NCI-H2107 (cell line): ENCODE measurements around the gene QRICH2.
A peak's percentile ranks its signal among the peaks of the same experiment; 100 is the strongest.
"Not testable (repeated sequence)": the region's sequence is repeated elsewhere in the genome, so short reads cannot be mapped to it uniquely, and the experiment has no call there.

Source experiments
- DNase-seq: peaks from one replicate; lab custom pipeline; 2025; lab: John Stamatoyannopoulos, UW

Gene QRICH2

DNA sequence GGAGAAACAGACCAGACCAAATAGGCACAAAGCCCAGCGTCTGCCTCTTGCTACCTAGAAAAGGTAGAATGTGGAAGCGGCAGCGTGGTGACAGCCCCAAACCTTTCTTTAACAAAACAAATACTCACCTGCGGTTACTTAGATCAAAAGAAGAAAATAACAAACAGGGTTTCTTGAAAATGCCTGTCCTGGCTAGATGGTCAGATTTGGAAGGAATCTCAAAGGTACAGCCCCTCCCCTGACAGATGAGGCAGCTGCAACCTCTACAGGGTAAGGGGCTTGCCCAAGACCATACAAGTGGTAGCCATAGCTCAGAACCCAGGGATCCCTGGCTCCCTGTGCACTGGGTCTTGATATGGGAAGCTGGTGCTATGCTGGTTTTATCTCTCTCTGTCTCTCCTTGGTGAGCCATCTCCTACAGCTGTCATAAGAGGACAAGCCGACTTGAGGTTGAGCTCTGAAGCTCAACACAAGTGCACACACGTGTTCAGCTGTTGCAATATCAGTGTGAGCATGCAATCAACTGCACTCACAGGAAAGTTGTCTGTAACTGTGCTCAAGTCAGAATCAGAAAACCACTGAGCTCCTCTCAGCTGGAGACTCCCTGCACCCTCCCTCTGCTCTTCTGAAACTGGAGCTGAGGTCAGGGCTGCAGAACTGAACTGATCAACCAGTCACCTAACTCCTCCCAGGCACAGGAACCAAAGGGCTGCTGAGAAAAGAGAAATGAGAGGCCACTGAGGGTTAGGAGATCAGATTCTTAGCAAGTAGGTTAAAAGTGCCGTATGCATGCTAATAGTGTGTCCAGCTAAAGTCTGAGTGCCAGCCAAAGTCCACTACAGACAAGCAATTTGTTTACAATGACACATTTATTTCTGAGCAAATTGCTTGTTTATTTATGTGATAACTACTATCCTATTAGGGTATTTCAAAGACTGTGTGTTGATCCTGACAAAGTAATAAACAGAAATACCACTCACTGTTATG, 61.7 kb downstream of the QRICH2 start:
- peak; percentile 31 for DNase-seq

DNA sequence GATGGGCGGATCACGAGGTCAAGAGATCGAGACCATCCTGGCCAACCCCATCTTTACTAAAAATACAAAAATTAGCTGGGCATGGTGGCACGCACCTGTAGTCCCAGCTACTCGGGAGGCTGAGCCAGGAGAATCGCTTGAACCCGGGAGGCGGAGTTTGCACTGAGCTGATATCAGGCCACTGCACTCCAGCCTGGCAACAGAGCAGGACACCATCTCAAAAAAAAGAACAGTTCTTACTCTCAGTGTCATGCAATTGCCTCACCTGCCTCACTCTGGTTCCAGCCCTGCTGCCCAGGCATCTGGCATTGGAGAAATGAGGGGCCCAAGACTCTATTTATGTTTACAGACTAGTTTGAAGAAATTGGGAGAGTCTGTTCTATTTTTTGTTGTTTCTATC, 63.4 kb downstream of the QRICH2 start:
- not testable (repeated sequence) for DNase-seq

DNA sequence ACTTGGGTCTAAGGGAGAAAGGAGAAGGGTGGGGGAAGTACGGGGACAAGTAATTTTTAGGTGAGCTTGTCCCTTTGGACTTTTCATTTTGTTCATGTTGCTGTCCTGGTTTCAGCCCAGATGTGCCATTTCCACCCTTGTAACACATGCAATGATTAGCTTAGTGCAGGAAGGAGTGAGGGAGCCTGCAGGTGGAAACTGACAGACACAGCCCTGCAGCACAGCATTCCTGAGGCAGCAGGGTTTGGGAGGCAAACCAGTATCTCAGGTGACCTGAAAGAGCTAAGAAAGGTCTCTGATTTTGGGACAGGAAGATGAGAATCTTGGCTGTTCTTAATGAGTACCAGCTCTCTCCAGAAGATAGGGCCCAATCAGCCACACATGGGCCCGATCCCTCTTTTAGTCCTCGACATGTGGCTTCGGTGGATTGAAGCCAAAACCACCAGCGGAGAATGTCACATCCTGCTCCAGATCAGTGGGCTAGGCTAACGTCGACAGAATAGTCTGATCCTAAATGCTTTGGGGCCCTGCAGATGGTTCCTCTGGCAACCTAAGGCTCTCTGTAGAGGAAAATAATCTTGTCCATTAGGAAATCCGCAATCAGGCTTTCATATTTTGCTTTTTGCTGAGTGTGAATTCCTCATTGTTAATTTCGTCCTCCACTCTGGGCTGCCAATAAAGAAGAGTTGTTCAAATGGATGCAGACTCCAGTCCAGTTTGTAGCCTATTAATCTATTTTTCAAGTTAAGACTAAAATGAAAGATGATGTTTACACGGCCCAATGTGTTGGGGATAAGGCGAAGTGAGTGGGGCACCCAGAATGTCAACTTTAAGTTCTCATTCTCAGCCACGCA, 64.0 kb downstream of the QRICH2 start:
- no peak for DNase-seq

DNA sequence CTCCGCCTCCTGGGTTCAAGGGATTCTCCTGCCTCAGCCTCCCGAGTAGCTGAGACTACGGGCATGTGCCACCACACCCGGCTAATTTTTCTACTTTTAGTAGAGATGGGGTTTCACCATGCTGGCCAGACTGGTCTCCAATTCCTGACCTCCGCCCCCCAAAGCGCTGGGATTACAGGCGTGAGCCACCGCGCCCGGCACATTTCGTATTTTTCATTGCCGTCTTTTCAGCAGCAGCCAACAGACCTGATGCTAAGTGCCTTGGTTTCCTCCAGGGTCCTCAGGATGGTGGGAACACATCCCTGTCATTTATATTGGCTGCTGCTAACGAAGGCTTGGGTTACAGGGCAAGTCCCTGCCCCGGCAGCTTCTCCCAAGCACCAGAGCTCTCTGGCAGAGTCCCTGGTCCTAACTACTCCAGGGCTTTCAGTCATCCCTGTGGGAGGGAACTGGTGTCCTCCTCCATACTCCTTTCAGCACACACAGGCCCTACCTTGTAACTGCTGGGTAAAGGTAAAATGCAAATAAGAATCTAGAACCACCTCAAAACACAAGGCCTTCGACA, 66.3 kb downstream of the QRICH2 start:
- no peak for DNase-seq

DNA sequence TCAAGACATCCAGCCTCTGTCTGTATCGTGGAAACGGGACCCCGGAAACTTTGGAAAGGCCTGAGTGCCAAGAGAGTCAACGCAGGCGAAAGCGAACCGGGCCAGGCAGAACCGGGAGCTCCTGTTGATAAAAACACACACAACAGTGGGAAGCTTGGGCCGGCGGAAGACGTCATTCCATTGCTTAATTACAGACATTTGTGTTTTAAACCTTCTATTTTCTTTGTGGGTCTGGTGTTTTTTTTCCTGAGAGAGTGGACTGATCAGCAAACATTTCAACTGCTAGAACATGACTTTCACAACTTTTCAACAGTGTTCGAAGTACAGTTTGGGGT, 66.9 kb downstream of the QRICH2 start:
- no peak for DNase-seq

GRCh38 chr17:76240461-76241203, 67.4 kb downstream of the QRICH2 start, which contains the start of gene RNF157:
Gene RNF157, minus strand, starts transcription at chr17:76240493. Its CDS starts 253 bp downstream, at chr17:76240240.
- peak; percentile 6 for DNase-seq

GRCh38 chr17:76239538-76240274, 68.4 kb downstream of the QRICH2 start:
- DNase-seq, result no peak

DNA sequence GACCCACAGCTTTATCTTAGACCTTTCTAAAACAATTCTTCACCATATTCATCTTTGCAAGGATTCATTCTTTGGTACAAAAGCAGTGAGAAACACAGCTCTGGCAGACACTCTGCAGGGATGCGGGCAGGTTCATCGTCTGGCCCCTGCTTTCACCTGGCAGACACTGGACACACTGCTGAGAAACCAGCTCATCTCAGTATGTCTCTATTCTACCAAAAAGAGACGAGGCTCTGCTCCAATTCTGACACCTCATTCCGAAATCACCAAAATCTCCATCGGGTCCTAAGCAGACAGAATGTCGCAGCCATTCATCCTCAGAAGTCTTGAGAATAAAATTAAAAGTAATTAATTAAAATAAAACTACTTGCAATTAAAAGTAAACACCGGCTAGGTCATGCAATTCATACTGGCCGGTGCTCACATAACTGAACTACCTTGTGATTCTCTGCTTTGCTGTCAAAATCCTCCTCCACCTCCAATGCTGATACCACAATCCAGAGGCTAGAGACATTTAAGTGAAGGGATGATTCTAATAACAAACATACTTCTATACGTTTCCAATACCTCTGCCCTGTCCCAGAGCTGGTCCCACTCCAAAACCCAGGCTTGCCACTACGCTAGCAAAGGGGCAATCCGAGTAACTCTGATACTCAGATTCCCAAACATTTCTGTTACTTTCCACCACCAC, 69.1 kb downstream of the QRICH2 start:
- no peak for DNase-seq

- DNase-seq, result no peak
Observed at GRCh38 chr17:76237859-76238313, 70.2 kb downstream of the QRICH2 start.

DNA sequence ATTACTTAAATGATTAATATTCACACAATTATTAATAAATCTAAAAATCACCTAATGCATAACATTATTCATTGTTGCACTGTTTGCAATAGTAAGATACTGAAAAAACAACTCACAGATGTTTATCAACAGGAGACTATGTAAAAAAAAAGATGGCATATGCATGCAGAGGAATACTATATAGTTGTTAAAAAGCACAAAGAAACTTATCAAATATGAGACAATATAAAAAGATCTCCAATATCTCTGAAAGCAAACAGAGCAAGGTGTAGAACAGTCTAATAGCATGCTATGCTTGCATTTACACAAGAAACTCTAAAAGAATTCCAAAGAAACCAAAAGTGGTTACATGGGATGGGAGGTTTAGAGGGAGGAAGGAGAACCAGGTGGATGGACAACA, 71.5 kb downstream of the QRICH2 start:
- no peak for DNase-seq

GRCh38 chr17:76235883-76236282, 72.2 kb downstream of the QRICH2 start:
- DNase-seq, result no peak

DNA sequence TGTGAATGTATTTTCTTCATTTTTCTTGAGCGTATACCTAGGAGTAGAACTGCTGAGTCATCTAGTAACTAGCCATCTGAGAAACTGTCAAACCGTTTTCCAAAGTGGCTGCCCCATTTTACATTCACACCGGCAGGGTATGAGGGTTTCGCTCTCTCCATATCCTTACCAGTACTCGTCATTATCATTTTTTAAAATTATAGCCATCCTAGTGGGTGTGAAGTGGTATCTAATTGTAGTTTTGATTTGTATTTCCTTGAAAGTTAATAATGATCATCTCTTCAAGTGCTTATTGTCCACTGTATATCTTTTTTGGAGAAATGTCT, 73.8 kb downstream of the QRICH2 start:
- no peak for DNase-seq

GRCh38 chr17:76233588-76234353, 74.3 kb downstream of the QRICH2 start:
- no peak for DNase-seq

DNA sequence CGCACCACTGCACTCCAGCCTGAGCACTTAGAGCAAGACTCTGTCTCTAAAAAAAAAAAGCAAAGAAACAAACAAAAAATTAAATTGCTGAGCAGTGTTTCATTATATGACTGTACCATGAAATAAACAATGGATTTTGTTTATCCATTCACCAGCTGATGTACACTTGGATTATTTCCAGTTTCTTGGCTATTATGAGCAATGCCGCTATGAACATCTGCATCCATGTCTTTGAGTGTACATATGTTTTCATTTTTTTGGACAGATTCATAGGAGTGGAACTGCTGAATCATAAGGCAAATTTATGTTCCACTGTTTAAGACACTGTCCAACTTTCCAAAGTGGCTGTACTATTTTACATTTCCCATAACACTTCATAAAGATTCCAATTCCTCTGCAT, 75.7 kb downstream of the QRICH2 start:
- no peak for DNase-seq

DNA sequence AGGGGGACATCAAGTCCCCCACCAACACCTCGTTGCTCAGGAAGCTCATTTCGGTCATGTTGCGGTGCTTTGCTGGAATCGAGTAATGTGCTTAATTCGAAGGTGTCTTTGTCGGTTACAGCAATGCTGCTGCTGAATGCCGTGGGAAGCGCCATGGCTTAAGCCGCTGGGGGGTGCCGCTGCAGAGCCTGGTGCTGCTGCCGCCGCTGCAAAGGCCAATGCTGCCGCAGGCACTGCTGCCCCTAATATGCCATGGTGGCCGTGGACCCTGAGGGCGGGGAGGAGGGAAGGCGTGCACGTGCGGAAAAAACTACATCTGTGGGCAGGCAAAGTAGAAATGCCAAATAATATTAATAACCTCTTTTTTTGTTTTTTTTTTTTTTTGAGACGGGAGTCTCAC, 81.3 kb downstream of the QRICH2 start:
- DNase-seq, result not testable (repeated sequence)

DNA sequence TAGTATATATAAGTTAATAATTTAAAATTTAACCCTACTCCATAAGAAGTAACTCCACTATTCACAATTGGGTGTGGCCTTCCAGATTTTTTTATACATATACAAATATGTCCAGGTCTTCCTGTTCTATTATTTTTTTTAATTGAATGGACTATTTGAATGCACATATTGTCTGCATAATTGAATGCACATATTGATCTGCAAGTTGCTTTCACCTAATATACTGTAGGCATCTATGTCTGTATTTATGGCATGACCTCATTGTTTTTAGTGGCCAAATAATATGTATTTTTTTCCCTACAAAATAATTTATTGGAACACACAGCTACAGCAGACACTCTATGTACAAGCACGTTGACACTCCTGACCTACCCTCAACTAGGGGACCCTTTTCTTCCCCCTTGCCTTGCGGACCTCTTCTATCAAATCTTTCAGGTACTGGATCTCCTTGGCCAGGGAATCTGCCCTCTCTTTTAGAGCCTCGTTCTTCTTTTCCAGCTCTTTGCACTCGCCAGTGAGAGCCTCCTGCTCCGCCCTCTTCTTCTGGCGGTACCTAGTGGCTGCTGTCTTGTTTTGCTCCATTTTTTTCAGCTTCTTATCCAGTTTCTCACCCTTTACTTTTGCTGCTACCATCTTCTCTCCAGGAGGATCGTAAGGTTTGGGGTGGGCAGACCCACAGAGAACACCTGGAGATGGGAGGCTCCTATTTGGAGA, 82.5 kb downstream of the QRICH2 start:
- DNase-seq, result not testable (repeated sequence)
